ENCODE results near the gene RNF220.
"Not testable (repeated sequence)": the region's sequence is repeated elsewhere in the genome, so short reads cannot be mapped to it uniquely, and the experiment has no call there.

Gene RNF220

DNA sequence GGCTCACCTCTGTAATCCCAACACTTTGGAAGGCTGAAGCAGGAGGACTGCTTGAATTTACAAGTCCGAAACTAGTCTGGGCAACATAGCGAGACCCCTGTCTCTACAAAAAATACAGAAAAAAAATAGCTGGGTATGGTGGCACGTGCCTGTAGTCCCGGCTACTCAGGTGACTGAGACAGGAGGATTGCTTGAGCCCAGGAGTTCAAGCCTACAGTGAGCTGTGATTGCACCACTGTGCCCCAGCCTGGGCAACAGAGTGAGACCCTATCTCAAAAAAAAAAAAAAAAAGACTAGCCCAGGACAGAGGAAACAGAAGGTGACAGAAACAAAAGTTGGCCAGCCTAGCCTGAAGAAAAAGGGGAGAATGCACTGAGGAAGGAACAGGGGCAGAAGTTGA, 290.6 kb downstream of the RNF220 start:
- FAIRE-seq = no peak
- DNase-seq (ENCODE audit: low spot score) = no peak

DNA sequence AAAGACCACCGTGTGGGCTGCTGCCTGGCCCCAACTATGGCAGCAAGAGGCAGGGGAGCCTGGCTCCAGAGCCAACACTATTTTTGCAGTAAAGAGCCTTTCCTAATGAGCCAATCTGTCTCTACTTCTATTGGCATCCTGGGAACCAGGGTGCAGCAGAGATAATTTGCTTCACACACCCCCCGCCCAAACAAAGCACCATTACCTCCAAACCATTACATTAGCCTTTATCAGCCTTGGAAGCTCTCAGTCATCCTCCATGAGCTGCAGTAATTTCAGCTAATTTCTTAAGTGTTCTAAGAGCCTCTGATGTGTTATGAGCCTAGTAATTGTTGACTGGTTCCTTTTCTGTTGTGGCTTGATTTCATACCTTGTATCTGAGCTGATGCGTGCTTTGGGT, 291.0 kb downstream of the RNF220 start:
- DNase-seq (ENCODE audit: low spot score) = no peak
- FAIRE-seq = no peak

DNA sequence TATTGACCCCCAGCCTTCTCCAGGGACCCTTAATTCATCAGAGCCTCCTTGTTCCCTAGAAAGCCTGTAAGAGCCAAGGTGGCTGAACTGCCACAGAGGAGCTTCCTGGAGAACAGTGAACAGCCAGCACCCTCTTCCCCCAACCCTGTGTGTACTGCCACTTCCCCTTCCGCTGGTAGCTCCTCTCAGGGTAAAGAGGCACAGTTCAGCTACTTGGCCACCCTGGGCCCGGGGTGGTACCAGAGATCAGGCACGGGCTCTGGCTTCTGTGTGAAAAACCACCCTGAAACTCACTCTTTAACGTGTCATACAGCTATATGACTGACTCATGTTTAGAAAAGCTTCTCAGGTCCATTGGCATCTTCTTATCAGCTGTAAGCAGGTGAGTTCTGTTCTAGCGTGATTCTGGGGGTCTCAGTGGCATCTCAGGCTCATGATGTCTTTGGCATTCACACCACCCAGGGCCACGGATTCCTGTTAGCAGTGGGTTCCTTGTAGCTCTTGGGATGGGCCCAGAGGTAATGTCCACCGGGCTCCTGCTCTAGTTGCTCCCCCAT, 291.8 kb downstream of the RNF220 start:
- no peak for FAIRE-seq

DNA sequence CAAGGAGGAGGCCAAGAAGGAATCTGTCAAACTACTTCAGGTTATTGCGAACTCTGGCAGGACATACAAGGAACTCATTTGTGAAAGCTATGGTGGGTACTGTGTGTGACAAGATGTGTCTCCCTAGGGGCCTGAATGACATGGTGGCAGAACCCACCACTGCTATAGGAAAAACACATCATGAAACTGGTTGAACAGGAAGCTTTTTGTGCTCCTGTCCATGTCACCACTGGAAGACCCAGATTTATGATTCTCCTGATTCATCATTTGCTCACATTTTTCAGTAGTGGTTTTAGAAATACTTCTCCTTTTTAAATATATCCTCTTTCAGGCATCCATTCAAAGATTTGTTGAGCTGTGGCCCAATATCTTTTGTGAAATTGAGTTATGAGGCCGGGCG, 293.1 kb downstream of the RNF220 start:
- FAIRE-seq (no peak), DNase-seq (ENCODE audit: low spot score) (no peak)

More for the DNA sequence above, 291.8 kb downstream of the RNF220 start:
- no peak for DNase-seq (ENCODE audit: low spot score)

DNA sequence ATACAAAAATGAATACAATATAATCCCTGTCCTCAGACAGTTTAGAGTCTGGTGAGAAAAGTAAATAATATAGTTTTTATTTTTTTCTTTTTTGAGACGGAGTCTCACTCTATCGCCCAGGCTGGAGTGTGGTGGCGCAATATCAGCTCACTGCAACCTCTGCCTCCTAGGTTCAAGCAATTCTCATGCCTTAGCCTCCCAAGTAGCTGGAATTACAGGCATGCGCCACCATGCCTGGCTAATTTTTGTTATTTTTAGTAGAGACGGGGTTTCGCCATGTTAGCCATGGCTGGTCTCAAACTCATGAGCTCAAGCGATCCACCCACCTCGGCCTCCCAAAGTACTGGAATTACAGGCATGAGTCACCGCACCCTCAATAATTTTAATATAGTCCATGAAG, 294.3 kb downstream of the RNF220 start:
- DNase-seq (ENCODE audit: low spot score); FAIRE-seq: not testable (repeated sequence)

DNA sequence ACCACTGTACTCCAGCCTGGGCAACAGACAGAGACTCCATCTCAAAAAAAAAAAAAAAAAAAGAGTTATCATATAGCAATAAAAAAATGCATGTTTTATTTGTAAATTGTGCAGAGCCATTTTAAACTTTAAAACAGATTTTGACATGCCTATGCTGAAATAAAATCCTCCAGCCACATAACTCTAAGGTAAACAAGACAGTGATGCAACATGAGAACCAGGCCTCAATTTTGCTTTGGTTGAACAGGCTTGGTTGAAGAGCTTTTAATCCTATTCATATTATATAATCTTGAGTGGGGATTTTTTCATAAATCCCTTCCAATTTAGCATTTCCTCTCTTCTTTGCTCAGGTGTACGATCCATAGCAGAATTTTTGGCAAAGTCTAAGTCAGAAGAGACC, 295.5 kb downstream of the RNF220 start:
- DNase-seq (ENCODE audit: low spot score) (no peak), FAIRE-seq (no peak)

DNA sequence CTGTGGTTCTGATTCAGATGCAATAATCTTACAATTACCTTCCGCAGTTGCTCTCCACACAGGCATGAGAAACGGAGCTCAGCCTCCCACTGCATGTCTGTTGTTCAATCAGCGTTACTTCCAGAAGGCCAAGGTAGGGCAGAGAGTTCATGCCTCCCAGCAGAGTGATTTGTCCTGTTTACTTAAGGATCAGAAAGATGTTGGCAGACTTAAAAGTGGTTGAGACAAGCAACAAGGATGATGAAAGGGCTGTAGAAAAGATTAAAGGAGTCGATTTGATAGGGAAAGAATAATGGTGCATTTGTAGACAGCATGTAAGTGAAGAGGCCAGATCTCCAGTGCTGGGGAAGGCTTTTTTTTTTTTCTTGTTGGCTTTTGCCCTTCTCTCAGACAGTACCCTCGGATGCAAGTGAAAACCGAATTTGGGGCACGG, 296.1 kb downstream of the RNF220 start:
- DNase-seq (ENCODE audit: low spot score) (no peak), FAIRE-seq (no peak)

All from urothelium cell line (cell line).